H9 (cell line): ENCODE measurements around the gene RPL26. TPM values are rescaled to one million over a fixed set of nuclear protein-coding genes. Genes with fewer than 3 reads are reported as not detected.
A peak's percentile ranks its signal among the peaks of the same experiment; 100 is the strongest.

Experiments
- DNase-seq: peaks from one replicate; pipeline ENCODE4 v3.0.0-alpha.2; 2017
- H2AFZ ChIP-seq: one replicate; pipeline ENCODE4 v1.6.1; 2013; ENCODE audit warnings: mild to moderate bottlenecking, low read length, control low read depth, moderate library complexity
- H2AK5ac ChIP-seq: 2 replicates; pipeline ENCODE4 v1.6.1; 2013; ENCODE audit warnings: low read length, control low read depth, mixed read lengths; ENCODE audit not compliant: insufficient read length
- H2BK120ac ChIP-seq: one replicate; pipeline ENCODE4 v1.6.1; 2013; ENCODE audit warnings: low read depth, mild to moderate bottlenecking, low read length, control low read depth, inconsistent platforms; ENCODE audit not compliant: poor library complexity, severe bottlenecking
- H2BK12ac ChIP-seq: 2 replicates; pipeline ENCODE4 v1.6.1; 2013; ENCODE audit warnings: low read length, control low read depth, mixed read lengths, low read depth; ENCODE audit not compliant: insufficient read length
- H2BK15ac ChIP-seq: 2 replicates; pipeline ENCODE4 v1.6.1; 2013; ENCODE audit warnings: low read depth, low read length, control low read depth
- H2BK20ac ChIP-seq: one replicate; pipeline ENCODE4 v1.6.1; 2013; ENCODE audit warnings: low read depth, mild to moderate bottlenecking, low read length, control low read depth, inconsistent platforms; ENCODE audit not compliant: poor library complexity, severe bottlenecking
- H2BK5ac ChIP-seq: 2 replicates; pipeline ENCODE4 v1.6.1; 2013; ENCODE audit warnings: low read length, control low read depth, mixed read lengths; ENCODE audit not compliant: insufficient read length
- H3K14ac ChIP-seq: 2 replicates; pipeline ENCODE4 v1.6.1; 2013; ENCODE audit warnings: low read length, control low read depth; ENCODE audit not compliant: insufficient read depth
- H3K18ac ChIP-seq: 2 replicates; pipeline ENCODE4 v1.6.1; 2013; ENCODE audit warnings: low read depth, mild to moderate bottlenecking, mixed read lengths, low read length, control low read depth; ENCODE audit not compliant: insufficient read length
- H3K23ac ChIP-seq: 2 replicates; pipeline ENCODE4 v1.6.1; 2013; ENCODE audit warnings: low read length, control low read depth, mixed read lengths, low read depth; ENCODE audit not compliant: insufficient read length
- H3K23me2 ChIP-seq: 2 replicates; pipeline ENCODE4 v1.6.1; 2013; ENCODE audit warnings: low read depth, mild to moderate bottlenecking, mixed read lengths, low read length, control low read depth; ENCODE audit not compliant: insufficient read length, poor library complexity, severe bottlenecking
- H3K27ac ChIP-seq: 2 replicates; pipeline ENCODE4 v1.5.1; 2013; ENCODE audit warnings: low read length, control low read depth, mixed read lengths, low read depth; ENCODE audit not compliant: insufficient read length
- H3K27me3 ChIP-seq: 2 replicates; pipeline ENCODE4 v1.6.1; 2013; ENCODE audit warnings: low read length, control low read depth, inconsistent platforms; ENCODE audit not compliant: insufficient read depth
- H3K4ac ChIP-seq: 2 replicates; pipeline ENCODE4 v1.6.1; 2013; ENCODE audit warnings: low read depth, mild to moderate bottlenecking, control low read depth, inconsistent platforms, low read length, moderate library complexity
- H3K4me1 ChIP-seq: 2 replicates; pipeline ENCODE4 v1.6.1; 2013; ENCODE audit warnings: low read length, control low read depth, inconsistent platforms; ENCODE audit not compliant: insufficient read depth
- H3K4me2 ChIP-seq: 2 replicates; pipeline ENCODE4 v1.6.1; 2013; ENCODE audit warnings: low read length, control low read depth, mixed read lengths; ENCODE audit not compliant: insufficient read length, insufficient read depth
- H3K56ac ChIP-seq: 2 replicates; pipeline ENCODE4 v1.6.1; 2013; ENCODE audit warnings: low read depth, mild to moderate bottlenecking, mixed read lengths, low read length, control low read depth; ENCODE audit not compliant: insufficient read length
- H3K79me1 ChIP-seq: 2 replicates; pipeline ENCODE4 v1.6.1; 2013; ENCODE audit warnings: low read depth, mild to moderate bottlenecking, moderate library complexity, low read length, control low read depth, inconsistent platforms; ENCODE audit not compliant: insufficient read depth, poor library complexity, severe bottlenecking
- H3K79me2 ChIP-seq: 2 replicates; pipeline ENCODE4 v1.6.1; 2013; ENCODE audit warnings: low read length, control low read depth, inconsistent platforms; ENCODE audit not compliant: insufficient read depth
- H3K9ac ChIP-seq: 2 replicates; pipeline ENCODE4 v1.6.1; 2013; ENCODE audit warnings: low read length, control low read depth, mixed read lengths; ENCODE audit not compliant: insufficient read length; ENCODE audit errors: extremely low read depth
- H3K9me3 ChIP-seq: one replicate; pipeline ENCODE4 v1.6.1; 2013; ENCODE audit warnings: low read depth, low read length, inconsistent platforms; ENCODE audit not compliant: control insufficient read depth
- H3T11ph ChIP-seq: one replicate; pipeline ENCODE4 v1.6.1; 2013; ENCODE audit warnings: mild to moderate bottlenecking, low read length, control low read depth, inconsistent platforms
- H4K20me1 ChIP-seq: one replicate; pipeline ENCODE4 v1.6.1; 2013; ENCODE audit not compliant: control insufficient read depth, insufficient read length, insufficient read depth
- H4K5ac ChIP-seq: 2 replicates; pipeline ENCODE4 v1.6.1; 2013; ENCODE audit warnings: low read depth, mild to moderate bottlenecking, mixed read lengths, low read length, control low read depth; ENCODE audit not compliant: insufficient read length
- H4K8ac ChIP-seq: replicated peaks from 2 replicates; pipeline ENCODE4 v1.6.1; 2013; ENCODE audit warnings: low read length, control low read depth, mixed read lengths, low read depth; ENCODE audit not compliant: insufficient read length
- H4K91ac ChIP-seq: 2 replicates; pipeline ENCODE4 v1.6.1; 2013; ENCODE audit warnings: low read depth, mild to moderate bottlenecking, moderate library complexity, mixed read lengths, low read length, control low read depth; ENCODE audit not compliant: insufficient read length
- H3K27ac Mint-ChIP-seq, 3 experiments: 2 replicates in 2 of 3; 3 replicates in 1 of 3; pipeline ENCODE4 v1.8.0; 2020 to 2021; ENCODE audit warnings: mixed read lengths in 3 of 3, mild to moderate bottlenecking in 1 of 3, moderate library complexity in 1 of 3
- H3K27me3 Mint-ChIP-seq: 2 replicates; pipeline ENCODE4 v1.8.0; 2021; ENCODE audit warnings: low read depth, mild to moderate bottlenecking, moderate library complexity, mixed read lengths
- H3K36me3 Mint-ChIP-seq, 3 experiments: 2 replicates in 2 of 3; 3 replicates in 1 of 3; pipeline ENCODE4 v1.8.0; 2020 to 2021; ENCODE audit warnings: low read depth in 3 of 3, mixed read lengths in 3 of 3; ENCODE audit not compliant: insufficient read depth in 1 of 3
- H3K4me1 Mint-ChIP-seq, 2 experiments: 2 replicates each; pipeline ENCODE4 v1.8.0; 2020; ENCODE audit warnings: mixed read lengths in 2 of 2
- H3K4me3 Mint-ChIP-seq, 2 experiments: 2 replicates in 1 of 2; 3 replicates in 1 of 2; pipeline ENCODE4 v1.8.0; 2020 to 2021; ENCODE audit warnings: mild to moderate bottlenecking in 2 of 2, mixed read lengths in 2 of 2, moderate library complexity in 1 of 2
- H3K9me3 Mint-ChIP-seq, 2 experiments: 2 replicates in 1 of 2; 3 replicates in 1 of 2; pipeline ENCODE4 v1.8.0; 2020; ENCODE audit warnings: mild to moderate bottlenecking in 2 of 2, mixed read lengths in 2 of 2, moderate library complexity in 1 of 2
- WGBS: extraction: QIAGEN DNeasy Blood & Tissue Kit; methylation state at CpG from one replicate; pipeline ENCODE4 v1.1.7; 2013; ENCODE audit warnings: missing lambda C conversion rate, low lambda C conversion rate, mixed read lengths; ENCODE audit not compliant: insufficient read length; ENCODE audit errors: extremely low coverage; 5-methylcytosine and 5-hydroxymethylcytosine counted together
- total RNA-seq: library from RNA; stranded (reverse); gene quantifications from 2 replicates; pipeline ENCODE4 v1.2.1, GENCODE V29; 2021
- TF ChIP-seq, protein P1 (sequence below): fragments of 200-600 bp; sonication (generic); conservative IDR thresholded peaks from 3 replicates; pipeline ENCODE4 v1.8.0; 2021; ENCODE audit warnings: antibody characterized with exemption, mild to moderate bottlenecking

RPL26 gene
- total RNA-seq, 1 experiment from 2014 or later: 2,434 TPM

- DNase-seq: no peak
- H2AFZ ChIP-seq: no peak overlapping the region
- H3K4ac ChIP-seq: no peak overlapping the region
- H2BK20ac ChIP-seq: no peak overlapping the region
- H4K91ac ChIP-seq: no peak overlapping the region
- no CpG with 5 or more reads among the region's 3 CpGs for WGBS
- peak overlapping the region in 2 of 3 experiments; percentile 40 to 75; a peak in 3 of 7 replicates for H3K27ac Mint-ChIP-seq
- TF ChIP-seq, protein P1, sequence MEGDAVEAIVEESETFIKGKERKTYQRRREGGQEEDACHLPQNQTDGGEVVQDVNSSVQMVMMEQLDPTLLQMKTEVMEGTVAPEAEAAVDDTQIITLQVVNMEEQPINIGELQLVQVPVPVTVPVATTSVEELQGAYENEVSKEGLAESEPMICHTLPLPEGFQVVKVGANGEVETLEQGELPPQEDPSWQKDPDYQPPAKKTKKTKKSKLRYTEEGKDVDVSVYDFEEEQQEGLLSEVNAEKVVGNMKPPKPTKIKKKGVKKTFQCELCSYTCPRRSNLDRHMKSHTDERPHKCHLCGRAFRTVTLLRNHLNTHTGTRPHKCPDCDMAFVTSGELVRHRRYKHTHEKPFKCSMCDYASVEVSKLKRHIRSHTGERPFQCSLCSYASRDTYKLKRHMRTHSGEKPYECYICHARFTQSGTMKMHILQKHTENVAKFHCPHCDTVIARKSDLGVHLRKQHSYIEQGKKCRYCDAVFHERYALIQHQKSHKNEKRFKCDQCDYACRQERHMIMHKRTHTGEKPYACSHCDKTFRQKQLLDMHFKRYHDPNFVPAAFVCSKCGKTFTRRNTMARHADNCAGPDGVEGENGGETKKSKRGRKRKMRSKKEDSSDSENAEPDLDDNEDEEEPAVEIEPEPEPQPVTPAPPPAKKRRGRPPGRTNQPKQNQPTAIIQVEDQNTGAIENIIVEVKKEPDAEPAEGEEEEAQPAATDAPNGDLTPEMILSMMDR: no peak
- no peaks in the 10 kb centered on the region for H3K9me3 ChIP-seq
- H3K27me3 ChIP-seq: no peaks in the 10 kb centered on the region
- H3K23me2 ChIP-seq: no peaks in the 10 kb centered on the region
- H2BK120ac ChIP-seq: no peak overlapping the region
- no peaks in the 10 kb centered on the region for H3K79me1 ChIP-seq
- H3K4me2 ChIP-seq: no peak overlapping the region
- no peak overlapping the region for H2BK15ac ChIP-seq
- peaks cover 16% of the 10 kb centered on the region; the same call in 1 of the 2 replicates for H3K4me1 ChIP-seq
- no peak overlapping the region for H2AK5ac ChIP-seq
- peak overlapping the region; percentile 34 for H3K27ac ChIP-seq
- no peak overlapping the region for H4K5ac ChIP-seq
- no peak overlapping the region for H3K18ac ChIP-seq
- H3K4me1 Mint-ChIP-seq: peaks cover 18 to 20% of the 10 kb centered on the region in 2 experiments
- no peak overlapping the region for H3K56ac ChIP-seq
- H2BK12ac ChIP-seq: no peak overlapping the region
- peaks cover 0 to 3% of the 10 kb centered on the region in 2 experiments; a peak in 1 of 5 replicates for H3K9me3 Mint-ChIP-seq
- no peak overlapping the region for H3K9ac ChIP-seq
- no peaks in the 10 kb centered on the region for H4K20me1 ChIP-seq
- peaks cover 0 to 2% (median 0%) of the 10 kb centered on the region in 3 experiments; a peak in 2 of 7 replicates for H3K36me3 Mint-ChIP-seq
- H3T11ph ChIP-seq: no peak overlapping the region
- H2BK5ac ChIP-seq: no peak overlapping the region
- H3K79me2 ChIP-seq: no peaks in the 10 kb centered on the region
- H3K27me3 Mint-ChIP-seq: no peaks in the 10 kb centered on the region
- no peak overlapping the region for H3K14ac ChIP-seq
- H3K23ac ChIP-seq: no peak overlapping the region
- H4K8ac ChIP-seq: no peak overlapping the region
- no peak overlapping the region for H3K4me3 Mint-ChIP-seq
These were observed 22.7 kb downstream of the RPL26 start for GRCh38 chr17:8360260-8360659.
